Measurements from ENCODE around the gene MAU2. TPM values are rescaled to one million over a fixed set of nuclear protein-coding genes. Genes with fewer than 3 reads are reported as not detected.

MAU2 gene
- total RNA-seq, 1 donor from 2014 or later: 98.5 TPM

- Mint-ChIP-seq H3K9me3 (ENCODE audit: low read depth) (no peaks in the 10 kb centered on the region), H3K27ac (no peak overlapping the region), H3K4me3 (ENCODE audit: low read depth) (no peak overlapping the region), H3K36me3 (ENCODE audit: insufficient read depth) (peaks cover 2% of the 10 kb centered on the region), H3K27me3 (no peaks in the 10 kb centered on the region), H3K4me1 (ENCODE audit: low read depth) (peaks cover 10% of the 10 kb centered on the region)
- TF ChIP-seq CTCF (IDR thresholded peaks at IDR 0.05; ENCODE audit: unreplicated experiment): no peak
- no peak for DNase-seq (ENCODE audit: low spot score, unreplicated experiment)
Measured at GRCh38 chr19:19382118-19382517, 61.5 kb downstream of the MAU2 start.

- DNase-seq (ENCODE audit: low spot score, unreplicated experiment): no peak
- H3K4me1 Mint-ChIP-seq (ENCODE audit: low read depth): peaks cover 24% of the 10 kb centered on the region
- H3K36me3 Mint-ChIP-seq (ENCODE audit: insufficient read depth): peaks cover 4% of the 10 kb centered on the region
- peak overlapping the region; percentile 56 for H3K27ac Mint-ChIP-seq
- H3K9me3 Mint-ChIP-seq (ENCODE audit: low read depth): no peaks in the 10 kb centered on the region
- no peak overlapping the region for H3K4me3 Mint-ChIP-seq (ENCODE audit: low read depth)
- TF ChIP-seq CTCF (IDR thresholded peaks at IDR 0.05; ENCODE audit: unreplicated experiment): no peak
- no peaks in the 10 kb centered on the region for H3K27me3 Mint-ChIP-seq
Measured at GRCh38 chr19:19384486-19384885, 63.9 kb downstream of the MAU2 start.

- Mint-ChIP-seq H3K9me3 (ENCODE audit: low read depth) (no peaks in the 10 kb centered on the region), H3K4me3 (ENCODE audit: low read depth) (peak overlapping the region; percentile 79), H3K4me1 (ENCODE audit: low read depth) (peaks cover 24% of the 10 kb centered on the region), H3K27me3 (no peaks in the 10 kb centered on the region), H3K36me3 (ENCODE audit: insufficient read depth) (peaks cover 4% of the 10 kb centered on the region), H3K27ac (peak overlapping the region; percentile 91)
- peak; percentile 9 for TF ChIP-seq CTCF (IDR thresholded peaks at IDR 0.05; ENCODE audit: unreplicated experiment)
- DNase-seq (ENCODE audit: low spot score, unreplicated experiment): peak; percentile 100
Measured at GRCh38 chr19:19385131-19385895, 64.7 kb downstream of the MAU2 start.

GRCh38 chr19:19385896-19386869 is 65.6 kb downstream of the MAU2 start:
- Mint-ChIP-seq H3K36me3 (ENCODE audit: insufficient read depth) (peaks cover 4% of the 10 kb centered on the region), H3K27me3 (no peaks in the 10 kb centered on the region), H3K4me1 (ENCODE audit: low read depth) (peaks cover 24% of the 10 kb centered on the region), H3K27ac (peak overlapping the region; percentile 91), H3K4me3 (ENCODE audit: low read depth) (peak overlapping the region; percentile 83), H3K9me3 (ENCODE audit: low read depth) (no peaks in the 10 kb centered on the region)
- no peak for DNase-seq (ENCODE audit: low spot score, unreplicated experiment)
- TF ChIP-seq CTCF (IDR thresholded peaks at IDR 0.05; ENCODE audit: unreplicated experiment): no peak

GRCh38 chr19:19387108-19387507 is 66.5 kb downstream of the MAU2 start:
- TF ChIP-seq CTCF (IDR thresholded peaks at IDR 0.05; ENCODE audit: unreplicated experiment): no peak
- no peak for DNase-seq (ENCODE audit: low spot score, unreplicated experiment)
- H3K4me3 Mint-ChIP-seq (ENCODE audit: low read depth): peak overlapping the region; percentile 83
- H3K27me3 Mint-ChIP-seq: no peaks in the 10 kb centered on the region
- no peaks in the 10 kb centered on the region for H3K9me3 Mint-ChIP-seq (ENCODE audit: low read depth)
- H3K36me3 Mint-ChIP-seq (ENCODE audit: insufficient read depth): peaks cover 4% of the 10 kb centered on the region
- peaks cover 24% of the 10 kb centered on the region for H3K4me1 Mint-ChIP-seq (ENCODE audit: low read depth)
- peak overlapping the region; percentile 91 for H3K27ac Mint-ChIP-seq

All from progenitor cell of endocrine pancreas (in vitro differentiated cells).